ENCODE data around the gene PHF21B.
"Not testable (repeated sequence)": the region's sequence is repeated elsewhere in the genome, so short reads cannot be mapped to it uniquely, and the experiment has no call there.

Gene PHF21B

GRCh38 chr22:44878483-44879300 is 131.1 kb downstream of the PHF21B start:
- Mint-ChIP-seq H3K4me3 (no peak overlapping the region), H3K36me3 (no peaks in the 10 kb centered on the region), H3K4me1 (no peaks in the 10 kb centered on the region), H3K9me3 (no peaks in the 10 kb centered on the region), H3K27me3 (peaks cover 10% of the 10 kb centered on the region), H3K27ac (no peak overlapping the region)
- CTCF ChIA-PET = no interaction called here
- no peak for DNase-seq

GRCh38 chr22:44876921-44877320 is 132.9 kb downstream of the PHF21B start:
- Mint-ChIP-seq H3K27me3 (peaks cover 10% of the 10 kb centered on the region), H3K36me3 (no peaks in the 10 kb centered on the region), H3K4me1 (no peaks in the 10 kb centered on the region), H3K4me3 (no peak overlapping the region), H3K9me3 (peaks cover 4% of the 10 kb centered on the region), H3K27ac (no peak overlapping the region)
- CTCF ChIA-PET = no interaction called here
- DNase-seq = no peak

GRCh38 chr22:44871782-44872181 is 138.0 kb downstream of the PHF21B start:
- Mint-ChIP-seq H3K9me3 (peaks cover 13% of the 10 kb centered on the region), H3K4me1 (no peaks in the 10 kb centered on the region), H3K27me3 (peaks cover 3% of the 10 kb centered on the region), H3K27ac (no peak overlapping the region), H3K4me3 (no peak overlapping the region), H3K36me3 (no peaks in the 10 kb centered on the region)
- no peak for DNase-seq
- CTCF ChIA-PET = no interaction called here

DNA sequence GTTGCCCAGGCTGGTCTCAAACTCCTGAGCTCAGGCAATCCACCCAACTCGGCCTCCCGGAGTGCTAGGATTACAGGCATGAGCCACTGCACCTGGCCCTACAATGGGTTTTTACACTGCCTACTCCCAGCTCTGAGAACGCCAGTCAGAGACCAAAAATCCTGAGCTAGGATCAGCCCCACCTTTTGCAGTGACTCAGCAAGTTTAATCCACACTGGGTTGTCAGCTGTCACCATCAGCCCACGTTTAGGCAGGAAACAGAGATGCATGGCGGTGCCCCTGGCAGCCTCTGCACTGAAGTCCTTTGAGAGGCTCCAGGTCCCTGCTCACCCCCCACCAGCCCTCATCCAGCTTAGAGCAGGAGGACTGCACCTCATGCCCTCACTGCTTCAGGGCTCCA is 139.8 kb downstream of the PHF21B start:
- Mint-ChIP-seq H3K9me3 (peaks cover 13% of the 10 kb centered on the region), H3K4me1 (no peaks in the 10 kb centered on the region), H3K4me3 (no peak overlapping the region), H3K27ac (no peak overlapping the region), H3K27me3 (peaks cover 3% of the 10 kb centered on the region), H3K36me3 (no peaks in the 10 kb centered on the region)
- no peak for DNase-seq
- CTCF ChIA-PET = no interaction called here

DNA sequence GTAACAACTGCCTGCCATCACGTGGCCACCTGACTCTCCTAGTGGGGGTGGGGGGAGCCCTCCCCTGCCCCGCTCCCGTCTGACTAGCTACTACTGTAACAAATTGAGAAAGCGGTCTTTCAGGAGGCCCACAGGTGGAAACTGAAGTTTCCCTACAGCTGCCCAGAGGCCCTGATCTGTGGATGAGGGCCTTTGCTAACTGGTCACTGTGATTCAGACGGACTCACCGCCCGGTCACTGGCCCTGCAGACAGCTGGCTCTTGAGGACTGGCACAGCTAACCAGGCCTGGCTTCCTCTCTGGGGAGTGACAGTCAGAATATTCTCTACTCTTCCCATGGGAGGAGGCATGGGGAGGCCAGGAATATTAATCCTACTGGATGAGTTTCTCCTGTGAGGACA is 140.6 kb downstream of the PHF21B start:
- Mint-ChIP-seq H3K27ac (no peak overlapping the region), H3K36me3 (no peaks in the 10 kb centered on the region), H3K9me3 (peaks cover 13% of the 10 kb centered on the region), H3K4me3 (no peak overlapping the region), H3K4me1 (no peaks in the 10 kb centered on the region), H3K27me3 (no peaks in the 10 kb centered on the region)
- no peak for DNase-seq
- CTCF ChIA-PET = no interaction called here

DNA sequence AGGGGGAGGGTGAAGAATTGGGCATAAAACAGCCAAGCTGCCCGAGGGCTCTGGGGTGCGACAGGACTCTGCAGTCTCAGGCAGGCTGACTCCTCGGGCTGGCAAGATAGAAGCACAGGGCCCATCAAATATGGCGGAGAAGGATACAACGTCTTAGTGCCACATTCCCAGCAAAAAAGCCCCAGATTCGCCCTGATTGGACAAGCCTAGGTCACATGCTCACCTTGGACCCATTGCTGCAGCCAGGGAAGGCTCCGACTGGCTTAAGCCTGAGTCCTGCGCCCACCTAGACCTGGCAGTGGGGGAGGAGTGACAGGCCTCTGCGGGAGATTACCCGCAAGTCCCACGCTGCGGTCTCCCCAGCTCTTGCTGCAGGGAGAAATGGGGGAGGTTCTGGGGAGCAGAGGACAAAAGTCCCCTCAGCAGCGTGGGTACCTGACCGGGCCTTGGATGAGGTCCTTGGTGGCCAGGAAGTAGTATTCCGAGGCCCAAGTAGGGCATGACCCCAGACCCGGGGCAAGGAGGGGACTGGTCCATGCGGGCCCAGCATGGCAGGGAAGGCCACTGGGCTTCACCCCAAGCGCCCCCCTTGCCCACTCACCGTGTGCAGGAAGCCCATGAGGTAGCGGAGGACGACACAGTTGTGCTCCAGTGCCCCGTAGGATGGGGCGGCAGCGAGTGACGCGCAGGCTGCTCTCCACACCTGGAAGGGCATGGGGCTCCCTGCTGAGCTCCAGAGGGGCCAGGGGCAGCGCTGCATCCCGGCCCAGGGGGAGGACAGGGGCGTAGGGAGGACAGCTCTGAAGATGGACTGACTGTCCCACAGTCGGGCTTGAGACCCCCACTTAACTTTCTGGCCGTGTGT is 144.4 kb downstream of the PHF21B start:
- H3K27me3 Mint-ChIP-seq = no peaks in the 10 kb centered on the region
- no peak for DNase-seq
- no peak overlapping the region for H3K27ac Mint-ChIP-seq
- CTCF ChIA-PET = no interaction called here
- peaks cover 3% of the 10 kb centered on the region for H3K9me3 Mint-ChIP-seq
- no peaks in the 10 kb centered on the region for H3K36me3 Mint-ChIP-seq
- no peak overlapping the region for H3K4me3 Mint-ChIP-seq
- no peaks in the 10 kb centered on the region for H3K4me1 Mint-ChIP-seq

- CTCF ChIA-PET = no interaction called here
- DNase-seq = no peak
- H3K27me3 Mint-ChIP-seq = no peaks in the 10 kb centered on the region
- no peak overlapping the region for H3K4me3 Mint-ChIP-seq
- peaks cover 3% of the 10 kb centered on the region for H3K9me3 Mint-ChIP-seq
- H3K27ac Mint-ChIP-seq = no peak overlapping the region
- H3K4me1 Mint-ChIP-seq = no peaks in the 10 kb centered on the region
- H3K36me3 Mint-ChIP-seq = no peaks in the 10 kb centered on the region
Measured at GRCh38 chr22:44862981-44863860, 146.6 kb downstream of the PHF21B start.

DNA sequence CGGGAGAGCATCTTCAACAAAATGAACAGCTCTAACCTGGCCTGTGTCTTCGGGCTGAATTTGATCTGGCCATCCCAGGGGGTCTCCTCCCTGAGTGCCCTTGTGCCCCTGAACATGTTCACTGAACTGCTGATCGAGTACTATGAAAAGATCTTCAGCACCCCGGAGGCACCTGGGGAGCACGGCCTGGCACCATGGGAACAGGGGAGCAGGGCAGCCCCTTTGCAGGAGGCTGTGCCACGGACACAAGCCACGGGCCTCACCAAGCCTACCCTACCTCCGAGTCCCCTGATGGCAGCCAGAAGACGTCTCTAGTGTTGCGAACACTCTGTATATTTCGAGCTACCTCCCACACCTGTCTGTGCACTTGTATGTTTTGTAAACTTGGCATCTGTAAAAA is 147.5 kb downstream of the PHF21B start:
- no peaks in the 10 kb centered on the region for H3K27me3 Mint-ChIP-seq
- CTCF ChIA-PET = no interaction called here

DNA sequence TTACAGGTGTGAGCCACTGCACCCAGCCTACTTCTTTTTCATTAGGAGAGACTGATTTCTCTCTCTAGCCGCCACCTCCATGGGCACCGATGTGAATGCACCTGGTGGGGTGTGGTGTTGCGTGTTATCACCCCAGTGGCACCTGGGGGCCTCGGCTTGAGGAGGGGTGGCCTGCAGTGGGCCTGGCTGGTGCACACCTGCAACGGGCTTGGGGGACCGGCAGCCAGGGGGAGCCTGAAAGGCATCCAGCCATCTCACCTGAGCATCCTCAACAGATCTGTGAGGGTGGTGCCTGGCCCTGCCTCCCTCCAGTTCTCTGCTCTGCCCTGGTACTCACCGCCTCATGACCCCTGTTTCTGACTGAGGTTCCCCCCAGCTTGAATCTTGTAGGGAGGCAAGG is 148.6 kb downstream of the PHF21B start:
- no peak for DNase-seq
- Mint-ChIP-seq H3K4me3 (no peak overlapping the region), H3K4me1 (no peaks in the 10 kb centered on the region), H3K27me3 (no peaks in the 10 kb centered on the region), H3K36me3 (no peaks in the 10 kb centered on the region), H3K27ac (no peak overlapping the region), H3K9me3 (no peaks in the 10 kb centered on the region)
- CTCF ChIA-PET = no interaction called here

More for the DNA sequence above, 147.5 kb downstream of the PHF21B start:
- Mint-ChIP-seq H3K4me1 (no peaks in the 10 kb centered on the region), H3K4me3 (no peak overlapping the region), H3K9me3 (peaks cover 2% of the 10 kb centered on the region), H3K27ac (no peak overlapping the region), H3K36me3 (no peaks in the 10 kb centered on the region)
- DNase-seq = no peak

DNA sequence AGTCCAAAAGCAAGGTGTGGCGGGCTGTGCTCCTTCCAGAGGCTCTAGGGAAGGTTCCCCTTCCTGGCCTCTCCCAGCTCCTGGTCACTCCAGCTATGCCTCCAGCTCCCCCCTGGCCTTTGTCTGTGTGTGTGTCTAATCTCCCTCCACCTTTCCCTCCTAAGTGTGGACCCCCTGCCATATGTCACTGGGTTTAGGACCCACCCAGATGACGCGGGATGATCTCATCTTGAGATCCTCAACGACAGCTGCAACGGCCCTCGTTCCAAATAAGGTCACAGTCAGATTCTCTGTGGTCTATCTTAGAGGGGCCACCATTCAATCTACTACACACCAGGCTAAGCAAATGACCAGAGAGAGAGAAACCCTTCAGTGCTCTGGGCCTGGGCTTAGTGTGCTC is 149.5 kb downstream of the PHF21B start:
- no peaks in the 10 kb centered on the region for H3K27me3 Mint-ChIP-seq
- CTCF ChIA-PET = no interaction called here
- no peak overlapping the region for H3K4me3 Mint-ChIP-seq
- no peaks in the 10 kb centered on the region for H3K4me1 Mint-ChIP-seq
- H3K36me3 Mint-ChIP-seq = no peaks in the 10 kb centered on the region
- no peaks in the 10 kb centered on the region for H3K9me3 Mint-ChIP-seq
- H3K27ac Mint-ChIP-seq = no peak overlapping the region
- DNase-seq = no peak

GRCh38 chr22:44859641-44860040 is 150.2 kb downstream of the PHF21B start:
- CTCF ChIA-PET = no interaction called here
- H3K9me3 Mint-ChIP-seq = no peaks in the 10 kb centered on the region
- no peaks in the 10 kb centered on the region for H3K36me3 Mint-ChIP-seq
- DNase-seq = no peak
- no peak overlapping the region for H3K27ac Mint-ChIP-seq
- H3K4me1 Mint-ChIP-seq = no peaks in the 10 kb centered on the region
- H3K27me3 Mint-ChIP-seq = no peaks in the 10 kb centered on the region
- H3K4me3 Mint-ChIP-seq = no peak overlapping the region

- DNase-seq, H3K27me3 Mint-ChIP-seq, H3K36me3 Mint-ChIP-seq, H3K4me3 Mint-ChIP-seq, H3K27ac Mint-ChIP-seq, H3K4me1 Mint-ChIP-seq, H3K9me3 Mint-ChIP-seq, CTCF ChIA-PET: not testable (repeated sequence)
Measured at GRCh38 chr22:44858819-44859218, 151.0 kb downstream of the PHF21B start.

- H3K9me3 Mint-ChIP-seq = no peaks in the 10 kb centered on the region
- no peaks in the 10 kb centered on the region for H3K36me3 Mint-ChIP-seq
- no peaks in the 10 kb centered on the region for H3K27me3 Mint-ChIP-seq
- no peak overlapping the region for H3K4me3 Mint-ChIP-seq
- no peak overlapping the region for H3K27ac Mint-ChIP-seq
- CTCF ChIA-PET = no interaction called here
- no peak for DNase-seq
- no peaks in the 10 kb centered on the region for H3K4me1 Mint-ChIP-seq
Measured at GRCh38 chr22:44855855-44856254, 153.9 kb downstream of the PHF21B start.

GRCh38 chr22:44854641-44855040 is 155.2 kb downstream of the PHF21B start:
- CTCF ChIA-PET = interaction anchor here (0.8 kb wide), 1 partner anchor 16 kb away, joined by 3 read pairs; no protein-coding TSS in a partner anchor
- DNase-seq, H3K36me3 Mint-ChIP-seq, H3K27ac Mint-ChIP-seq, H3K9me3 Mint-ChIP-seq, H3K4me3 Mint-ChIP-seq, H3K4me1 Mint-ChIP-seq, H3K27me3 Mint-ChIP-seq: not testable (repeated sequence)

All from activated naive CD4-positive, alpha-beta T cell treated with anti-CD3 and anti-CD28 coated beads, Interleukin-2, amount 10 ng/mL, durations not matched to agents 7 days and 5 days (primary cell).